ENCODE results near the gene PACRGL. TPM values are rescaled to one million over a fixed set of nuclear protein-coding genes. Genes with fewer than 3 reads are reported as not detected.

PACRGL gene
- polyA plus RNA-seq, 2 of the 4 experiments (the other 2 are of a cell fraction), result 15.1 to 21.8 TPM

- ATAC-seq (no peak), FAIRE-seq (no peak), DNase-seq (ENCODE audit: low read depth in 1 of 2, low spot score in 1 of 2) (no peak)
- Histone ChIP-seq H3K9me3 (no peaks in the 10 kb centered on the region), H3K4me2 (no peak overlapping the region), H3K27ac (no peak overlapping the region), H3K4me3 (no peak overlapping the region), H3K4me1 (no peaks in the 10 kb centered on the region)
- POLR2A ChIA-PET, result no interaction called here
- no peak for TF ChIP-seq POLR2AphosphoS2 (conservative IDR thresholded peaks at IDR 0.05; ENCODE audit: low read length)
- CTCF ChIA-PET, result no interaction called here
- 1% methylated on average over 4 of the region's 4 CpGs for WGBS (ENCODE audit: missing lambda C conversion rate)
Observed at GRCh38 chr4:20666012-20666860, 34.0 kb upstream of the PACRGL start.

GRCh38 chr4:20672262-20672661 lies 28.0 kb upstream of the PACRGL start:
- no peak for TF ChIP-seq NPAS2 (CRISPR knock-in tag; IDR thresholded peaks at IDR 0.05; ENCODE audit: borderline replicate concordance)
- TF ChIP-seq, protein P1, sequence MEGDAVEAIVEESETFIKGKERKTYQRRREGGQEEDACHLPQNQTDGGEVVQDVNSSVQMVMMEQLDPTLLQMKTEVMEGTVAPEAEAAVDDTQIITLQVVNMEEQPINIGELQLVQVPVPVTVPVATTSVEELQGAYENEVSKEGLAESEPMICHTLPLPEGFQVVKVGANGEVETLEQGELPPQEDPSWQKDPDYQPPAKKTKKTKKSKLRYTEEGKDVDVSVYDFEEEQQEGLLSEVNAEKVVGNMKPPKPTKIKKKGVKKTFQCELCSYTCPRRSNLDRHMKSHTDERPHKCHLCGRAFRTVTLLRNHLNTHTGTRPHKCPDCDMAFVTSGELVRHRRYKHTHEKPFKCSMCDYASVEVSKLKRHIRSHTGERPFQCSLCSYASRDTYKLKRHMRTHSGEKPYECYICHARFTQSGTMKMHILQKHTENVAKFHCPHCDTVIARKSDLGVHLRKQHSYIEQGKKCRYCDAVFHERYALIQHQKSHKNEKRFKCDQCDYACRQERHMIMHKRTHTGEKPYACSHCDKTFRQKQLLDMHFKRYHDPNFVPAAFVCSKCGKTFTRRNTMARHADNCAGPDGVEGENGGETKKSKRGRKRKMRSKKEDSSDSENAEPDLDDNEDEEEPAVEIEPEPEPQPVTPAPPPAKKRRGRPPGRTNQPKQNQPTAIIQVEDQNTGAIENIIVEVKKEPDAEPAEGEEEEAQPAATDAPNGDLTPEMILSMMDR (IDR thresholded peaks at IDR 0.05), result no peak
- no peak for TF ChIP-seq FOSB (CRISPR knock-in tag; IDR thresholded peaks at IDR 0.05)
- ATAC-seq, result no peak
- H3K4me3 ChIP-seq, result no peak overlapping the region
- 0% methylated on average over 1 of the region's 1 CpG for WGBS (ENCODE audit: missing lambda C conversion rate)
- DNase-seq (ENCODE audit: low read depth in 1 of 2, low spot score in 1 of 2), result no peak
- no peak for FAIRE-seq
- no peak overlapping the region for H3K27ac ChIP-seq
- ChIA-PET POLR2A (no interaction called here), CTCF (no interaction called here)
- H3K4me1 ChIP-seq, result no peaks in the 10 kb centered on the region
- no peaks in the 10 kb centered on the region for H3K9me3 ChIP-seq
- no peak overlapping the region for H3K4me2 ChIP-seq

DNA sequence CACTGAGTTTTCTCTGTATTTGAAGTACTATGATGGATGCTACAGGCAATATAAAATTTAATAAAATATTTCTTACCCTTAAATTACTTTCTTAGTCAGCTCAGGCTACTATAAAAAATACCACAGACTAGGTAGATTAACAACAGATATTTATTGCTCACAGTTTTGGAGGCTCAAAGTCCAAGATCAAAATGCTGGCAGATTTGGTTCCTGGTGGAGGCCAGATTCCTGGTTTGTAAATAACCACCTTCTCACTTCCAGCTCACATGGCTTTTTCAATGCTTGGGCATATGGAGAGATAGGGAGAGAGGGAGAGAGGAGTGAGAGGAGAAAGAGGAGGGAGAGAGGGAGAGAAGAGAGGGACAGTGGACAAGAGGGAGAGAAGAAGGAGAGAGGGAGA lies 24.5 kb upstream of the PACRGL start:
- Histone ChIP-seq H3K4me3 (no peak overlapping the region), H3K4me2 (no peak overlapping the region), H3K27ac (no peak overlapping the region), H3K4me1 (no peaks in the 10 kb centered on the region), H3K9me3 (no peaks in the 10 kb centered on the region)
- ATAC-seq (no peak), DNase-seq (ENCODE audit: low read depth in 1 of 2, low spot score in 1 of 2) (no peak), FAIRE-seq (no peak)
- ChIA-PET CTCF (no interaction called here), POLR2A (no interaction called here)
- TF ChIP-seq, protein P2, sequence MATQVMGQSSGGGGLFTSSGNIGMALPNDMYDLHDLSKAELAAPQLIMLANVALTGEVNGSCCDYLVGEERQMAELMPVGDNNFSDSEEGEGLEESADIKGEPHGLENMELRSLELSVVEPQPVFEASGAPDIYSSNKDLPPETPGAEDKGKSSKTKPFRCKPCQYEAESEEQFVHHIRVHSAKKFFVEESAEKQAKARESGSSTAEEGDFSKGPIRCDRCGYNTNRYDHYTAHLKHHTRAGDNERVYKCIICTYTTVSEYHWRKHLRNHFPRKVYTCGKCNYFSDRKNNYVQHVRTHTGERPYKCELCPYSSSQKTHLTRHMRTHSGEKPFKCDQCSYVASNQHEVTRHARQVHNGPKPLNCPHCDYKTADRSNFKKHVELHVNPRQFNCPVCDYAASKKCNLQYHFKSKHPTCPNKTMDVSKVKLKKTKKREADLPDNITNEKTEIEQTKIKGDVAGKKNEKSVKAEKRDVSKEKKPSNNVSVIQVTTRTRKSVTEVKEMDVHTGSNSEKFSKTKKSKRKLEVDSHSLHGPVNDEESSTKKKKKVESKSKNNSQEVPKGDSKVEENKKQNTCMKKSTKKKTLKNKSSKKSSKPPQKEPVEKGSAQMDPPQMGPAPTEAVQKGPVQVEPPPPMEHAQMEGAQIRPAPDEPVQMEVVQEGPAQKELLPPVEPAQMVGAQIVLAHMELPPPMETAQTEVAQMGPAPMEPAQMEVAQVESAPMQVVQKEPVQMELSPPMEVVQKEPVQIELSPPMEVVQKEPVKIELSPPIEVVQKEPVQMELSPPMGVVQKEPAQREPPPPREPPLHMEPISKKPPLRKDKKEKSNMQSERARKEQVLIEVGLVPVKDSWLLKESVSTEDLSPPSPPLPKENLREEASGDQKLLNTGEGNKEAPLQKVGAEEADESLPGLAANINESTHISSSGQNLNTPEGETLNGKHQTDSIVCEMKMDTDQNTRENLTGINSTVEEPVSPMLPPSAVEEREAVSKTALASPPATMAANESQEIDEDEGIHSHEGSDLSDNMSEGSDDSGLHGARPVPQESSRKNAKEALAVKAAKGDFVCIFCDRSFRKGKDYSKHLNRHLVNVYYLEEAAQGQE (IDR thresholded peaks at IDR 0.05), result no peak
- no peak for TF ChIP-seq SMC3 (IDR thresholded peaks at IDR 0.05)
- TF ChIP-seq BHLHE40 (IDR thresholded peaks at IDR 0.05; ENCODE audit: low read depth, low read length), result no peak

DNA sequence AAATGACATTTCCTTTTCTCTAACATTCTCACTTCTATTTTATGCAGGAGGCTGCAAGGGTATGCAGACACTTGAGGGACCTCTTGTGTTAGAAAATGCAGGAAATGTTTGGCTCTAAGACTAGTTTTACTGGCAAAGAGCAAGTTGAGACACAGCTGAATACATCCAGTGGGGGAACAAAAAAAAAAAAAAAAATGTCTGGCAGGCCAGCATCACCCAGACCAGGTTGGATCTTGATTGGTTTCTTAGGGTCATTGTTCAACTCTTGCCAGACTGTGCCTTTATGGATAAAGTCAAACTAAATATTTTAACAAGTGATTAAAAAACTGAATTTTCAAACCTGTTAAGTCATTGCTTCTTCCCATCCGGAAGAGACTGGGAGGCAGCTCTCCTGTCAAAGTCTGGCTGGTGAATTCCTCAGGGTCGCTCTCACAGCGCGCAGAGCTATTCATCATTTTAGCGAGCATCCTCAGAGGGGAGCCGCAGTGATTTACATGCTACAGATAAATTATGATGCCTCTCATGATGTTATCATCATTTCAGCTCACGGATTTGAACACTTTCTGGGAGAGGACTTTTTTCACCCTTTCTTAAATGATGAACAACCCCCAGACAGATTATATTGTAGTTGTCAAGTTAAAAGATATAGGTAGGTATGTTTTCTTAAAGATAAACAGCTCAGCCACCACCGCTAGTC lies 23.6 kb upstream of the PACRGL start:
- ATAC-seq (no peak), FAIRE-seq (no peak), DNase-seq (ENCODE audit: low read depth in 1 of 2, low spot score in 1 of 2) (no peak)
- Histone ChIP-seq H3K4me1 (no peaks in the 10 kb centered on the region), H3K27ac (no peak overlapping the region), H3K4me2 (no peak overlapping the region), H3K4me3 (no peak overlapping the region), H3K9me3 (no peaks in the 10 kb centered on the region)
- CTCF ChIA-PET, result no interaction called here
- WGBS (ENCODE audit: missing lambda C conversion rate), result 26% methylated on average over 8 of the region's 8 CpGs
- POLR2A ChIA-PET, result no interaction called here
- TF ChIP-seq, protein P3, sequence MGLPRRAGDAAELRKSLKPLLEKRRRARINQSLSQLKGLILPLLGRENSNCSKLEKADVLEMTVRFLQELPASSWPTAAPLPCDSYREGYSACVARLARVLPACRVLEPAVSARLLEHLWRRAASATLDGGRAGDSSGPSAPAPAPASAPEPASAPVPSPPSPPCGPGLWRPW (IDR thresholded peaks at IDR 0.05), result no peak
- TF ChIP-seq CEBPB (IDR thresholded peaks at IDR 0.05) (no peak), EP300 (IDR thresholded peaks at IDR 0.05) (no peak), TP53 (CRISPR knock-in tag; IDR thresholded peaks at IDR 0.05) (no peak), E2F6 (IDR thresholded peaks at IDR 0.05; ENCODE audit: borderline replicate concordance, low read depth) (no peak), ATOH8 (CRISPR knock-in tag; IDR thresholded peaks at IDR 0.05; ENCODE audit: low read depth) (no peak), PHF8 (IDR thresholded peaks at IDR 0.05; ENCODE audit: borderline replicate concordance, low read depth) (no peak), FOSL2 (IDR thresholded peaks at IDR 0.05) (no peak), FOSL2 (CRISPR knock-in tag; IDR thresholded peaks at IDR 0.05) (no peak), NFE2L2 (conservative IDR thresholded peaks at IDR 0.05; ENCODE audit: low read length) (no peak), HEYL (CRISPR knock-in tag; IDR thresholded peaks at IDR 0.05) (no peak), NPAS2 (CRISPR knock-in tag; IDR thresholded peaks at IDR 0.05; ENCODE audit: borderline replicate concordance) (no peak)
- TF ChIP-seq, protein P1 (IDR thresholded peaks at IDR 0.05), result no peak

Data from A549 (cell line).